IMR-90 (cell line): Measurements from ENCODE around the gene IFT81. TPM values are rescaled to one million over a fixed set of nuclear protein-coding genes. Genes with fewer than 3 reads are reported as not detected.

Source experiments
- ATAC-seq: fragments of 200-7000 bp; cut with Tn5 transposase; 2 replicates; pipeline ENCODE4 v1.9.1; 2020; ENCODE audit warnings: low read depth, mild to moderate bottlenecking, moderate library complexity
- BruUV-seq: library from RNA; stranded (reverse); fragments of 400-500 nt; replicated peaks from 2 replicates; lab custom pipeline; 2021; lab: Mats Ljungman, UMichigan
- CTCF ChIA-PET: fragments of 300-600 bp; formaldehyde crosslinking; extraction: SDS; loops from one replicate; lab custom pipeline; 2021; ENCODE audit warnings: antibody characterized with exemption; lab: Yijun Ruan, JAX
- POLR2A ChIA-PET: fragments of 300-600 bp; sonication (Branson Sonifier 250); formaldehyde crosslinking; loops from one replicate; lab custom pipeline; 2022; ENCODE audit warnings: antibody characterized with exemption; ENCODE audit not compliant: unreplicated experiment; lab: Charles Lee
- DNase-seq: peaks from one replicate; pipeline ENCODE4 v3.0.0; 2013
- H2AFZ ChIP-seq: replicated peaks from 2 replicates; pipeline ENCODE3; 2013; ENCODE audit warnings: low read length, mild to moderate bottlenecking; ENCODE audit not compliant: poor library complexity
- H2AK5ac ChIP-seq: 2 replicates; pipeline ENCODE4 v1.6.1; 2013; ENCODE audit warnings: low read depth, low read length, inconsistent platforms
- H2AK9ac ChIP-seq: replicated peaks from 2 replicates; pipeline ENCODE3; 2013; ENCODE audit warnings: mild to moderate bottlenecking, low read depth, low read length, moderate library complexity; ENCODE audit not compliant: poor library complexity
- H2BK120ac ChIP-seq: 2 replicates; pipeline ENCODE4 v1.6.1; 2013; ENCODE audit warnings: low read depth, low read length, inconsistent platforms
- H2BK15ac ChIP-seq: 3 replicates; pipeline ENCODE4 v1.6.1; 2013; ENCODE audit warnings: low read depth, low read length, inconsistent platforms
- H2BK20ac ChIP-seq: 2 replicates; pipeline ENCODE4 v1.6.1; 2013; ENCODE audit warnings: low read depth, mild to moderate bottlenecking, inconsistent platforms, low read length, moderate library complexity
- H2BK5ac ChIP-seq: 2 replicates; pipeline ENCODE4 v1.6.1; 2013; ENCODE audit warnings: mild to moderate bottlenecking, low read depth, low read length, inconsistent platforms; ENCODE audit not compliant: poor library complexity, severe bottlenecking
- H3K14ac ChIP-seq: replicated peaks from 2 replicates; pipeline ENCODE4 v1.6.1; 2013; ENCODE audit warnings: low read depth, low read length, inconsistent platforms
- H3K18ac ChIP-seq: 2 replicates; pipeline ENCODE4 v1.6.1; 2013; ENCODE audit warnings: low read depth, low read length, control low read depth
- H3K23ac ChIP-seq: 2 replicates; pipeline ENCODE4 v1.6.1; 2013; ENCODE audit warnings: low read depth, low read length, inconsistent platforms
- H3K27ac ChIP-seq: 2 replicates; pipeline ENCODE4 v1.5.1; 2013; ENCODE audit warnings: mild to moderate bottlenecking, control low read depth, low read length; ENCODE audit not compliant: insufficient read depth
- H3K27me3 ChIP-seq: 2 replicates; pipeline ENCODE4 v1.6.1; 2013; ENCODE audit warnings: low read length; ENCODE audit not compliant: control insufficient read depth, insufficient read depth
- H3K36me3 ChIP-seq: 2 replicates; pipeline ENCODE4 v1.6.1; 2013; ENCODE audit warnings: low read length, mixed read lengths; ENCODE audit not compliant: control insufficient read depth, insufficient read depth
- H3K4ac ChIP-seq: 2 replicates; pipeline ENCODE4 v1.6.1; 2013; ENCODE audit warnings: low read depth, low read length, inconsistent platforms
- H3K4me1 ChIP-seq: 2 replicates; pipeline ENCODE4 v1.6.1; 2013; ENCODE audit warnings: low read length, mixed read lengths; ENCODE audit not compliant: control insufficient read depth, insufficient read depth
- H3K4me2 ChIP-seq: 2 replicates; pipeline ENCODE4 v1.6.1; 2013; ENCODE audit warnings: low read depth, mild to moderate bottlenecking, control low read depth, low read length, moderate library complexity
- H3K4me3 ChIP-seq: 2 replicates; pipeline ENCODE4 v1.5.1; 2013; ENCODE audit warnings: low read depth, mild to moderate bottlenecking, control low read depth, low read length, moderate library complexity; ENCODE audit not compliant: insufficient read depth
- H3K56ac ChIP-seq: 2 replicates; pipeline ENCODE4 v1.6.1; 2013; ENCODE audit warnings: low read length, inconsistent platforms; ENCODE audit not compliant: insufficient read depth; ENCODE audit errors: extremely low read depth
- H3K79me1 ChIP-seq, 2 experiments: 2 replicates each; pipeline ENCODE4 v1.6.1; 2013; ENCODE audit warnings: low read length in 2 of 2, inconsistent platforms in 1 of 2, low read depth in 1 of 2
- H3K9ac ChIP-seq: 2 replicates; pipeline ENCODE4 v1.6.1; 2013; ENCODE audit warnings: low read depth, low read length, control low read depth
- H3K9me1 ChIP-seq: 2 replicates; pipeline ENCODE4 v1.6.1; 2013; ENCODE audit warnings: low read length, inconsistent platforms; ENCODE audit not compliant: insufficient read depth
- H3K9me3 ChIP-seq: 2 replicates; pipeline ENCODE4 v1.6.1; 2013; ENCODE audit warnings: low read length; ENCODE audit not compliant: control insufficient read depth, insufficient read depth
- H4K20me1 ChIP-seq: 2 replicates; pipeline ENCODE4 v1.6.1; 2013; ENCODE audit warnings: low read length, inconsistent platforms; ENCODE audit not compliant: insufficient read depth
- H4K5ac ChIP-seq: 2 replicates; pipeline ENCODE4 v1.6.1; 2013; ENCODE audit warnings: mild to moderate bottlenecking, low read depth, low read length, control low read depth
- H4K8ac ChIP-seq, 2 experiments: 2 replicates each; pipeline ENCODE4 v1.6.1; 2013; ENCODE audit warnings: low read depth in 2 of 2, low read length in 2 of 2, control low read depth in 1 of 2, inconsistent platforms in 1 of 2
- H4K91ac ChIP-seq: 2 replicates; pipeline ENCODE4 v1.6.1; 2013; ENCODE audit warnings: low read depth, low read length, inconsistent platforms; ENCODE audit not compliant: insufficient read depth
- BHLHE40 ChIP-seq: fragments of 150-350 bp; IDR thresholded peaks from 2 replicates; pipeline ENCODE4 v1.6.1; 2016; ENCODE audit warnings: mild to moderate bottlenecking, low read depth, low read length
- CEBPB ChIP-seq: IDR thresholded peaks from 2 replicates; pipeline ENCODE4 v1.6.1; 2012; ENCODE audit warnings: low read depth, low read length, improper control_type of control experiment
- CHD1 ChIP-seq: IDR thresholded peaks from 2 replicates; pipeline ENCODE4 v1.6.1; 2012; ENCODE audit warnings: low read depth, low read length, improper control_type of control experiment
- ELK1 ChIP-seq: fragments of 150-350 bp; IDR thresholded peaks from 2 replicates; pipeline ENCODE4 v1.6.1; 2016; ENCODE audit warnings: low read depth, mild to moderate bottlenecking, low read length, moderate library complexity, borderline replicate concordance
- FOS ChIP-seq: fragments of 150-350 bp; IDR thresholded peaks from 2 replicates; pipeline ENCODE4 v1.6.1; 2016; ENCODE audit warnings: low read depth, low read length
- MAFK ChIP-seq: IDR thresholded peaks from 2 replicates; pipeline ENCODE4 v1.6.1; 2012; ENCODE audit warnings: low read depth, low read length, improper control_type of control experiment
- MXI1 ChIP-seq: IDR thresholded peaks from 2 replicates; pipeline ENCODE4 v1.6.1; 2012; ENCODE audit warnings: low read depth, mild to moderate bottlenecking, low read length, moderate library complexity, borderline replicate concordance
- NFE2L2 ChIP-seq: fragments of 150-350 bp; IDR thresholded peaks from 2 replicates; pipeline ENCODE4 v1.6.1; 2016; ENCODE audit warnings: low read depth, mild to moderate bottlenecking, low read length
- POLR2A ChIP-seq: IDR thresholded peaks from 2 replicates; pipeline ENCODE4 v1.6.1; 2012; ENCODE audit warnings: mild to moderate bottlenecking, low read depth, low read length
- RCOR1 ChIP-seq: IDR thresholded peaks from 2 replicates; pipeline ENCODE4 v1.6.1; 2012; ENCODE audit warnings: mild to moderate bottlenecking, low read length, improper control_type of control experiment; ENCODE audit not compliant: insufficient replicate concordance
- RFX5 ChIP-seq: IDR thresholded peaks from 2 replicates; pipeline ENCODE4 v1.8.0; 2012; ENCODE audit warnings: low read depth, mild to moderate bottlenecking, low read length, moderate library complexity
- SMC3 ChIP-seq: fragments of 150-350 bp; IDR thresholded peaks from 2 replicates; pipeline ENCODE4 v1.6.1; 2016; ENCODE audit warnings: low read depth, mild to moderate bottlenecking, antibody characterized with exemption, low read length, moderate library complexity
- WGBS, 2 experiments: methylation state at CpG; one replicate each; pipeline versions ENCODE4 v1.1.5 to v1.1.7; 2013; ENCODE audit warnings: missing lambda C conversion rate in 2 of 2; ENCODE audit not compliant: insufficient read length in 1 of 2; ENCODE audit errors: extremely low coverage in 2 of 2; 5-methylcytosine and 5-hydroxymethylcytosine counted together
- dilution Hi-C: fragments of 300-500 bp; cut with HindIII; formaldehyde crosslinking; loops from one replicate; pipeline ENCODE4 v1.14.3; 2018; ENCODE audit warnings: low sequenced_read_pairs; ENCODE audit not compliant: unreplicated experiment
- in situ Hi-C: fragments of 300-500 bp; cut with MboI; formaldehyde crosslinking; loops from 3 replicates; pipeline ENCODE4 v1.14.3; 2019; ENCODE audit warnings: low sequenced_read_pairs, inconsistent platforms, mixed read lengths
- intact Hi-C: fragments of 100-400 bp; cut with micrococcal nuclease; formaldehyde crosslinking; loops from 2 replicates; pipeline ENCODE4 v1.10.0; 2022
- polyA plus RNA-seq, 3 experiments: library from polyadenylated mRNA; depleted of rRNA; stranded (reverse); fragments of >200 nt; gene quantifications; 2 replicates each; pipeline ENCODE4 v1.2.3, GENCODE V29; 2012; ENCODE audit warnings: low replicate concordance in 1 of 3
- total RNA-seq: library from RNA; depleted of rRNA; stranded (reverse); fragments of >200 nt; gene quantifications from 2 replicates; pipeline ENCODE4 v1.2.3, GENCODE V29; 2012
- TF ChIP-seq, protein P1 (sequence below): fragments of 150-350 bp; IDR thresholded peaks from 2 replicates; pipeline ENCODE4 v1.6.1; 2017; ENCODE audit warnings: mild to moderate bottlenecking, antibody characterized with exemption, low read length, low read depth

Gene IFT81
- total and polyA plus RNA-seq, 2 of the 4 experiments (the other 2 are of a cell fraction) = 6.1 to 8.1 TPM

DNA sequence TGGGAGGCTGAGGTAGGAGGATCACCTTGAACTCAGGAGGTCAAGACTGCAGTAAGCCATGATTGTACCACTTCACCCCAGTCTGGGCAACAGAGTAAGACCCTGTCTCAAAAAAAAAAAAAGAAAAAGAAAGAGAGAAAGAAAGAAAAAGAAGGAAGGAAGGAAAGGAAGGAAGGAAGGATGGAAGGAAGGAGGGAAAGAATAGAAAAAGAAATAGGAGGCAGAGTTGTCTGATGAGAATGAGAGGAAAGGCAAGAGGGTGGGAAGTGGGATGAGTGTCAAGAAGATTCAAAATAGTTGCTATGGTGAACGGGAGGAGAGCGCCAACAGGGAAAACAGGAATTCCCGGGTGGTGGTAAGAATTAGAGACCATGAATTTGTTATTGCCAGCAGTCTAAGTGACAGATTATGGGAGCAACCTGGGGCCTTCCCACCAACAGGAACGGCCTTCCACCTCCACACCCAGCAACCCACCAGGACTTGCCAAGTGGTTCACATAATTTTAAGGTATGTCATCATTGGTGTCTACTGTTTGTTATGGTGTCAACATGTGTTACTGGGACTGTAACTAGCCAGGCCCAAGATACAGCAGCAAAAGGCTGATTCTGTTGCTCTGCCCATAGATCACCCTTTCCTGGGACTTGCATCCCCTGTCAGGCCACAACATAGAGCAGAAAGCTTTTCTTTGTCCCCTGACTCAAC, 39.7 kb upstream of the IFT81 start:
- no peak overlapping the region for H3K56ac ChIP-seq
- H3K14ac ChIP-seq = no peak overlapping the region
- H3K23ac ChIP-seq = no peak overlapping the region
- H3K36me3 ChIP-seq = no peaks in the 10 kb centered on the region
- H3K9ac ChIP-seq = no peak overlapping the region
- H2AFZ ChIP-seq = no peak overlapping the region
- H3K79me1 ChIP-seq = no peaks in the 10 kb centered on the region
- peaks cover 13% of the 10 kb centered on the region for H3K27me3 ChIP-seq
- H2BK15ac ChIP-seq = no peak overlapping the region
- intact Hi-C loops = no loop called here
- H2BK5ac ChIP-seq = no peak overlapping the region
- CTCF ChIA-PET = no interaction called here
- H4K20me1 ChIP-seq = no peaks in the 10 kb centered on the region
- no peak overlapping the region for H2AK5ac ChIP-seq
- no peak overlapping the region for H3K4ac ChIP-seq
- no peak overlapping the region for H2BK120ac ChIP-seq
- DNase-seq (no peak), ATAC-seq (no peak)
- 80% methylated on average over 2 of the region's 4 CpGs; no CpG with 5 or more reads in 1 of the 2 experiments for WGBS, 2 experiments
- no peak overlapping the region for H4K5ac ChIP-seq
- H3K18ac ChIP-seq = no peak overlapping the region
- no peaks in the 10 kb centered on the region for H3K9me3 ChIP-seq
- no peak overlapping the region for H3K4me2 ChIP-seq
- no peak overlapping the region for H3K4me3 ChIP-seq
- no peaks in the 10 kb centered on the region for H3K4me1 ChIP-seq
- H3K9me1 ChIP-seq = peaks cover 4% of the 10 kb centered on the region; the same call in 1 of the 2 replicates
- in situ Hi-C loops = no loop called here
- no peak overlapping the region for H2AK9ac ChIP-seq
- no TSS peak for BruUV-seq
- no peak for TF ChIP-seq NFE2L2
- no peak for TF ChIP-seq RCOR1
- no peak for TF ChIP-seq ELK1
- no peak for TF ChIP-seq POLR2A
- no peak for TF ChIP-seq FOS
- no peak for TF ChIP-seq CHD1
- TF ChIP-seq SMC3 = no peak
- TF ChIP-seq RFX5 = no peak
- TF ChIP-seq MAFK = no peak
- no peak for TF ChIP-seq MXI1
- TF ChIP-seq BHLHE40 = no peak
- TF ChIP-seq CEBPB = no peak
- TF ChIP-seq, protein P1, sequence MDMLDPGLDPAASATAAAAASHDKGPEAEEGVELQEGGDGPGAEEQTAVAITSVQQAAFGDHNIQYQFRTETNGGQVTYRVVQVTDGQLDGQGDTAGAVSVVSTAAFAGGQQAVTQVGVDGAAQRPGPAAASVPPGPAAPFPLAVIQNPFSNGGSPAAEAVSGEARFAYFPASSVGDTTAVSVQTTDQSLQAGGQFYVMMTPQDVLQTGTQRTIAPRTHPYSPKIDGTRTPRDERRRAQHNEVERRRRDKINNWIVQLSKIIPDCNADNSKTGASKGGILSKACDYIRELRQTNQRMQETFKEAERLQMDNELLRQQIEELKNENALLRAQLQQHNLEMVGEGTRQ = no peak
- POLR2A ChIA-PET = no interaction called here
- H4K8ac ChIP-seq = no peak overlapping the region
- no peak overlapping the region for H4K91ac ChIP-seq
- H2BK20ac ChIP-seq = no peak overlapping the region
- no peak overlapping the region for H3K27ac ChIP-seq
- dilution Hi-C loops = no loop called here
